LNCaP clone FGC (cell line): Measurements from ENCODE around the gene YY1.
A peak's percentile ranks its signal among the peaks of the same experiment; 100 is the strongest.

Experiments used
- DNase-seq: peaks from one replicate; pipeline ENCODE4 v3.0.0-alpha.2; 2011; ENCODE audit warnings: low read depth
- H3K4me3 ChIP-seq: 2 replicates; pipeline ENCODE4 v1.5.1; 2011; ENCODE audit warnings: mild to moderate bottlenecking, low read depth, low read length, control low read depth
- CTCF ChIP-seq: IDR thresholded peaks from 2 replicates; pipeline ENCODE4 v1.5.1; 2012; ENCODE audit warnings: mild to moderate bottlenecking; ENCODE audit not compliant: control insufficient read depth, insufficient read depth; ENCODE audit errors: extremely low read depth

YY1 gene

DNA sequence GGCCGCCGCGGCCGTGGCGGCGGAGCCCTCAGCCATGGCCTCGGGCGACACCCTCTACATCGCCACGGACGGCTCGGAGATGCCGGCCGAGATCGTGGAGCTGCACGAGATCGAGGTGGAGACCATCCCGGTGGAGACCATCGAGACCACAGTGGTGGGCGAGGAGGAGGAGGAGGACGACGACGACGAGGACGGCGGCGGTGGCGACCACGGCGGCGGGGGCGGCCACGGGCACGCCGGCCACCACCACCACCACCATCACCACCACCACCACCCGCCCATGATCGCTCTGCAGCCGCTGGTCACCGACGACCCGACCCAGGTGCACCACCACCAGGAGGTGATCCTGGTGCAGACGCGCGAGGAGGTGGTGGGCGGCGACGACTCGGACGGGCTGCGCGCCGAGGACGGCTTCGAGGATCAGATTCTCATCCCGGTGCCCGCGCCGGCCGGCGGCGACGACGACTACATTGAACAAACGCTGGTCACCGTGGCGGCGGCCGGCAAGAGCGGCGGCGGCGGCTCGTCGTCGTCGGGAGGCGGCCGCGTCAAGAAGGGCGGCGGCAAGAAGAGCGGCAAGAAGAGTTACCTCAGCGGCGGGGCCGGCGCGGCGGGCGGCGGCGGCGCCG, 381 bp downstream of the YY1 start:
- no peak for TF ChIP-seq CTCF
- DNase-seq, result no peak
- peak overlapping the region; percentile 91 for H3K4me3 ChIP-seq

DNA sequence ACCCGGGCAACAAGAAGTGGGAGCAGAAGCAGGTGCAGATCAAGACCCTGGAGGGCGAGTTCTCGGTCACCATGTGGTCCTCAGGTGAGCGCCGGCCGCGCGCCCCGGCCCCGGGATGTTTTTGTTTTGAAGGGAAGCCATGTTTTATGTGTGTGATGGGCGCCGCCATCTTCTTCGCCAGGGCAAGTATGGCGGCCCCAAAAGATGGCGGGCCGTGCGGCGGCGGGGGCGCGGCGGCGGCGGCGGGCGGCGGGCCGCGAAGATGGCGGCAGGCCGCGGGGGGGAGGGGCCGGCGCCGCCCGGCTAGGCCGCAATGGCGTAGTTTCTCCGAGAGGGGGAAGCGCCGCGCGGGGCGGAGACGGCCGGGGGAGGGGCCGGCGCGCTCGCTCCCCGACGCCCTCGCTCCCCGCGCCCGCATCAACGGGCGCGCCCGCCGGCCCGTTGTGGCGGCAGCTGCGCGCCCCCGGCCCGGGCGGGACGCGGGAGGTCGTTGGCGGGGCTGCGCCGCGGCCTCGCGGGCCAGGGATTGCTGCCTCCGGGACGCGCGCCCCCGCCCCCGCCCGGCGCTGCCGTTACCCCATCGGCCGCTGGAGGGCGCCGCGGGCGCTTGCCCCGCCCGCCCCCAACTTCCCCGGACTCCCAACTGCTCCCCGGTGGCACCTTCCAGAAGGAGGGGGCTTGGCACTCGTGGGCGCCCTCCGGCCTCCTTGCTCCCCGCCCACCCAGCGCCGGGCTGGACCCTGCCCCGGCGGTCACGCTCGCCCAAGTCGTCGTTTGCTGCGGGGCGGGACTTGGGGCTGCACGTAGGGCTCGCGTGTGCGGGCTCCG, 1.1 kb downstream of the YY1 start:
- DNase-seq, result peak; percentile 80
- H3K4me3 ChIP-seq, result peak overlapping the region; percentile 91
- TF ChIP-seq CTCF, result peak; percentile 59

GRCh38 chr14:100240668-100241032, 1.7 kb downstream of the YY1 start:
- H3K4me3 ChIP-seq, result peak overlapping the region; percentile 66
- DNase-seq, result no peak
- TF ChIP-seq CTCF, result no peak

GRCh38 chr14:100241279-100241678, 2.3 kb downstream of the YY1 start:
- peak overlapping the region; percentile 66 for H3K4me3 ChIP-seq
- no peak for TF ChIP-seq CTCF
- DNase-seq, result no peak

GRCh38 chr14:100243020-100243419, 4.1 kb downstream of the YY1 start:
- H3K4me3 ChIP-seq, result no peak overlapping the region
- DNase-seq, result no peak
- no peak for TF ChIP-seq CTCF

- peak; percentile 82 for DNase-seq
- peak overlapping the region; percentile 41 for H3K4me3 ChIP-seq
- TF ChIP-seq CTCF, result peak; percentile 75
Observed at GRCh38 chr14:100246809-100247428, 8.0 kb downstream of the YY1 start.
